ENCODE data around the gene CD59.
"Not testable (repeated sequence)": the region's sequence is repeated elsewhere in the genome, so short reads cannot be mapped to it uniquely, and the experiment has no call there.

CD59 gene

DNA sequence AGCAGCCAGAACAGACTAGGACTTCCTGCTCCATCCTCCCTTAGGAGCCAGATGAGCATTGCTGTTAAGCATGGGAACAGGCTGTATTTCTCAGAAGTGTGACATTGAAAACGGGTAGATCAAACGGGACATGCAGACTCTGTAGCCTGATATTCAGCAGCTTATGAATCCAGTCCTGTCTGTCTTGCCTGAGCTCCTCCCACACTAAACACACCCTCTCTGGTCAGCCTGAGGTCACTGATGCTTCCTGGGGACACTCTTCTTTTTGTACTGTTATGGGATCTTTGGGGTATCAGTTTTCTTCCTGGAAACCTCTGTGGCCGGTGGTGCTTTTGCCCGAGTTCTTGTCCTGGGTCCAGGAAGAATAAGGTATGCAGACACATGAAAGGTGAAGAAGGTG is 71.4 kb downstream of the CD59 start:
- DNase-seq = no peak

DNA sequence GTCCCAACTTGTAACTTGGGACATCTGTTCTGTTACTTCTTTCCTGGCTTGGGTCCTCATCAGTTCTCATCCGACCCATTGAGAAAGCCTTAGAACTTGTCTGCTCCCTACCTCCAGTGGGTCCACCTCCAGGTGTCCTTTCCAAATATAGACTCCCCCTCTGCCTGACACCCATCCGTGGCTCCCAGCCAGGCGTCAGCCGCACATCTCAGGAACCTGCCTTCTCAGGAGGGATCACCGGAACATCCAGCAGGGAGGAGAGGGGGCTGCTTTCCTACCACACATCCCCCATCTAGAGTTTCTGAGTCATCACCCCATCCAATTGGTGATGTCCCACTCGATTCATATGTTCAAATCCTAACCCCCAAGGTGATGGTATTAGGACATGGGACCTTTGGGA is 72.1 kb downstream of the CD59 start:
- DNase-seq = no peak

DNA sequence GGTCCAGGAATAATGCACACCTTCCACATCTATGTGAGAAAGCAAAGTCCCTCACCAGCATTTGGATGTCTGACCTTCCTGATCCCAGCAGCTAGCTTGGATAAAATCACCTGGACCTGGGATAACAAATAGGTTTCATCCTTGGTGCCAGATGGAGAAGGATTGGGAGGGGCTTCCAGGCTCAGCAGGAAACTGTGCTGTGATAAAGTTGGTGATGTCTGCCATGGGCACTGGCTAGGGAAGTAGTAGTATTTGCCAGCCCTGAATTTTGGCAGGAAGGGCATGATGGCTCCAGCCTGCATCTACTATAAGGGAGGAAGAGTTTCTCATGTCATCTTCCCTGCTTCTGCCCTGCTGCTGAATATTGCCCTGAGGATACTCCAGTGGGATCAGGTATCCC is 73.1 kb downstream of the CD59 start:
- no peak for DNase-seq

DNA sequence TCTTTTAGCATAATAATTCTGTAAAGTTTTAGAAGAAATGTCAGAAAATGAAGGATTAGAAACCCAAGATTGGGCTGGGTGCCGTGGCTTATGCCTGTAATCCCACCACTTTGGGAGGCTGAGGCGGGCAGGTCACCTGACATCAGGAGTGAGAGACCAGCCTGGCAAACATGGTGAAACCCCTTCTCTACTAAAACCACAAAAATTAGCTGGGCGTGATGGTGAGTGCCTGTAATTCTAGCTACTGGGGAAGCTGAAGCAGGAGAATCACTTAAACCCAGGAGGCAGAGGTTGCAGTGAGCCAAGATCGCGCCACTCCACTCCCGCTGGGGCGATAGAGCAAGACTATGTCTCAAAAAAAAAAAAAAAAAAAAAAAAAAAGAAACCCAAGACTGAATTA is 74.7 kb downstream of the CD59 start:
- DNase-seq = not testable (repeated sequence)

DNA sequence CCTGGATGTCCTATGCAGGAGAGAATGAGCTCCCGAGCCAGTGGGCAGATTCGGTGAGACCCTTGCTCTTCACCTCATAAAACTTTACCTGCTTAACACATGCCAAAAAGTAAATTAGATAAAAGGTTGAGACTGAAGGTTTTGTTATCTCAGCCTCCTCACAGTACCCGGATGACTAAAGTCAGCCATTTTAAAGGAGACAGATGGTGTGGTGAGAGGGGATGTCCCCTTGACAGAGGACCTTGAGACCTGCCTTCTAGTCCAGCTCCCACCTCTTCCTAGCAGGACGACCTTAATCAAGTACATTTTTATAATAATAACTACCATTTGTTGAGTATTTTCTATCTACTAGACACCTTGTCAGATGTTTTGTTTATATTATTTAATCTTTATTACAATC is 75.3 kb downstream of the CD59 start:
- no peak for DNase-seq

DNA sequence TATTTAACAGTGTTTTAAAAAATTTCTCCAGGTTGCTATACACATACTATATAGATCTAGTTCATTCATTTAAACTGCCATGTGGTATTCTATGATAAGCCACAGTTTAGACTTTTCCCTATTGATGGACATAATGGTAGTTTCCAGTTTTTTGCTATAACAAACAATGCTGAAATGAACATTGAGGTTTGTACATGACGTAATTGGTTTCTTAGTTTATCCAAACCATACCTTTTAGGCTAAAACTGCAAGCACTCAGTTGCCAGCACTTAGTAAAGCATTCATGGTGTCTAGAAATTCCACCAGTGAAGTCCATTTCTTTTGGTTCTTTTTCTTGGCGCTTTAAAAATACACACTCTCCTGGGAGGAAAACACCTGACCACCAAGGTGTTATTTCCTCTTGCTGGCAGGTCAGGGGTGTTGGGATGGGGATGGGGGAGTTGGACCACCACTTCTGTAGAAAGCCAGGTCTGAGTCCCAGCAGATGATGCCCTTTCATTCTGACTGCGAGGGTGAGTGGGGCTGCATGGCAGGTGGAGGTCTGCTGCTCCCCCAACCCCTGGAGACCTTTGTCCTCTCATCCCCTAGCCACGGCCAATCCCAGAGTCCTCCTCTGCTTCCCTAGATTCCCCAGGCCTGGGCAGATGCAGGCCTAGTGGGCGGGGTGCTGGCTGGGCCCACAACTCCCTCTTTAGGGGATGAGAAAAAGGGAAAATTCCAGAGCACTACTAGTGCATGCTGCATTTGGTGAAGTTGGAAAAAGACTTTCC is 76.7 kb downstream of the CD59 start:
- no peak for DNase-seq

DNA sequence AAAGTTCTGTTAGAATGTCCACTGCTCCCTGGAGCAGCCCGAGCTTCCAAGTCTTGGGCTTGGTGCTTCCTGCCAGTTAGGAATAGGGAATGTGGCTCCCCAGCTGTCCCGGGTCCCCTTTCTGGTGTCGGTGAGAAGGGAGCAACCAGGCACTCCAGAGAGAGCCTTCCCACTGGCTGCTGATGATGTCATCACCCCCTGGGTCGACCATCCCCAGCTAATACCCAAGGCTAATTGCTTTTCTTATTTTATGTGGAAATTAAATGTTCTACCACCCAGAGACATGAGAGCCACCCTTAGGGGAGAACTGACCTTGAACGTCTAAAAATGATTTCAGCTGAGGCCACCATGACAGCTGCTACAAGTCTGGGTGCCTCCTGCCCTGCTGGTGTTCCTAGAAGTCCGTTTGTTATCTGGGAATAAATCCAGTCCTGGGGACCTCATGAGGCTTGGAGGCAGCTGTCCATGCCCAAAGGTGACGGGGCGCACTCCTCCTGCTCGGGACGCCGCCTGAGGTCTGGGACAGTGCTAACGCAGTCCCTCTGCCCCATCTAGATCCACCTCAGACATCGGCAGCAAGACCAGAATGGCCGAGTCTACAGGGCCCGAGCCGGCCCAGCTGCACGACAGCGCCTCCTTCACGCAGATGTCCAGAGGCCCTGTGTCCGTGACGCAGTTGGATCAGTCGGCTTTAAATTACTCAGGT is 77.9 kb downstream of the CD59 start:
- DNase-seq = peak; percentile 37 to 72

DNA sequence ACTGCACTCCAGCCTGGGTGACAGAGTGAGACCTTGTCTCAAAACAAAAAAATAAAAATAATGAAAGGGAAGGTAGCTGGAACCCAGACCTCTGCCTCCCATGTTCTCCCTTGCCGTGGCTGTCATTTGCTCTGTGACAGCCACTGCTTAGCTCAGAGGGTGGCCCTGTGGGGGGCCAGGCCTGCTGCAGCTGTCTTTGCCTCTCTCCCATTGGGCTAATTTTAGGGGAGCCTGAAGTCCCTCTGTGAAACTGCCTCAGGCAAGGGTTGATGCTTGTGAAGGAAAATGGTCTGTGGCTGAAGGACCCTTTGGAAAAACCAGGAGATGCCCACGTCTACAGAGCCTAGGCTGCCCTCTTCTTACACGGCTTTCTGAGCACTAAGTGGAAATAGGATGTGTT is 78.5 kb downstream of the CD59 start:
- DNase-seq = peak; percentile 50 to 87

DNA sequence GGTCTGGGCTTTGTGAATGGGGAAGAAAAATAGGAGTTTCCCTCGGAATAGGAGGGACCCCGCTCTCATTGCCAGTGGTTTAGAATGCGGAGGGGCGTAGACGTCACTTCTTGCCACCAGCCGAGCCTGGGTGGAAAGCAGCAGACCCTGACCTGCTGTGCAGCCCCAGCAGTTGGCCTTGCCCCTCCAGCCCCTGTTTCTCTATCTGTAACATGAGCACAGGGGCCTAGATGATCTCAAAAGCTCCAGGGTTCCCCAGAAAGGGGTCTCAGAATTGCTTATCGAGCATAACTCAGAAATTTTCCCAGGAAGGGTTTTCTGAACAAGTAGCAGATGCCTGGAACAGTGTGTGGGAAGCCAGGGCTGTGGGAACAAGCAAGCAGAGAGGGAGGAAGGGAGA is 79.5 kb downstream of the CD59 start:
- DNase-seq = no peak

DNA sequence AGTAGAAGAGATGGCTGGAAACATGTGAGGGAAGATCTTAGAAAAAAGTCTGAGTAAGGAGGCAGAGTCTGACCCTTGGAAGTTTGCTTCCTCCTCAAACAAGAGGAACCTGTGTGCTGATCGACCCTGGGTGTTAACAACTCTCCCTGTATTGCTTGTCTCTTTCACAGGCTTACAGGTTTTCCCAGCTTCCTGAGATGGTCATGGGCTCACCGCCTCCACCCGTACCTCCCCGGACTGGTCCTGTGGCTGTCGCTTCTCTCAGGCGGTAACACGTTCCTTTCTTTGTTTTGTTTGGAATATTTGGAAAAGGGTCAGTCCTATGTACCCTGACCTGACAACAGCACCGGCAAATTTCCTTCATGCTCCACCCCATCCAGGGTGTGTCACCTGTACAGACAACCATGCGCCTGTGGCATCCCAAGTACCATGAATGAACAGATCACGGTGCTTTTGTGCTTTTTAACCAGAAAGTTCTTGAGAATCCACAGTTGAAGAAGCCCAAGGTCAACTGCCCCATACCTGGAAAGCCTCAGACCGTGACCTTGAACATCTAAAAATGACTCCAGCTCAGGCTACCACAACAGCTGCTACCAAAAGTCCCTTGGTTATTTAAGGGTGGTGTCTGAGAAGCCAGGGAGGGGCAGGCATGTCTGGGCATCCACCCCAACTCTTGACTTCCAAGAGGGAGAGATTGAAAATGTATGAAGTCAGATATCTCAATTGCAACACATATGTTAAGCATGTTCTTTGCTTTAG is 80.2 kb downstream of the CD59 start:
- no peak for DNase-seq

DNA sequence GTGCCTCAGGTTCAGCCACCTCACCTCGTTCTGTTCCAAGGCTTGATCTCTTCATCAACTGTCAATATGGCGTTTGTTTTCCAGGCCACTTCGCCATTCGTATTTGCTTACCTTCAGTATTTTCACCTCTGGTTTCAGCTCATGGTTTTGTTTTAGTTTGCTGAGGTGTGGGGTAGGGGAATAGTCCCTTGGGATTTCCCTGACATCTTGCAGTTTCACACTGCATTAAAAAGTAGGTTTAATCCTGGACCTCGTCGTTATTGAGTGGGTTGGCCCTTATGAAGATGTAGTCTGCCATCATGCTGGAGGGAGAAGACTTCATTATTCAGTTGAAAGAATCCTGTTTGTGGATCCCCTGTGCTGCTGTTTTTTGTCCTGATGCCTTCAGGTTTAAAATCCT is 81.6 kb downstream of the CD59 start:
- DNase-seq = no peak
